Stimulated activated CD4-positive, alpha-beta T cell treated with anti-CD3 and anti-CD28 coated beads, Interleukin-15, amount 100 ng/mL, for 48 hours (primary cell): Measurements from ENCODE around the gene ZNHIT1.
"Not testable (repeated sequence)": the region's sequence is repeated elsewhere in the genome, so short reads cannot be mapped to it uniquely, and the experiment has no call there.

Experiments used
- DNase-seq, 2 donors: peaks; one replicate each; pipeline ENCODE4 v3.0.0-alpha.2; 2020; ENCODE audit warnings: low read depth in 2 of 2

ZNHIT1 gene

DNA sequence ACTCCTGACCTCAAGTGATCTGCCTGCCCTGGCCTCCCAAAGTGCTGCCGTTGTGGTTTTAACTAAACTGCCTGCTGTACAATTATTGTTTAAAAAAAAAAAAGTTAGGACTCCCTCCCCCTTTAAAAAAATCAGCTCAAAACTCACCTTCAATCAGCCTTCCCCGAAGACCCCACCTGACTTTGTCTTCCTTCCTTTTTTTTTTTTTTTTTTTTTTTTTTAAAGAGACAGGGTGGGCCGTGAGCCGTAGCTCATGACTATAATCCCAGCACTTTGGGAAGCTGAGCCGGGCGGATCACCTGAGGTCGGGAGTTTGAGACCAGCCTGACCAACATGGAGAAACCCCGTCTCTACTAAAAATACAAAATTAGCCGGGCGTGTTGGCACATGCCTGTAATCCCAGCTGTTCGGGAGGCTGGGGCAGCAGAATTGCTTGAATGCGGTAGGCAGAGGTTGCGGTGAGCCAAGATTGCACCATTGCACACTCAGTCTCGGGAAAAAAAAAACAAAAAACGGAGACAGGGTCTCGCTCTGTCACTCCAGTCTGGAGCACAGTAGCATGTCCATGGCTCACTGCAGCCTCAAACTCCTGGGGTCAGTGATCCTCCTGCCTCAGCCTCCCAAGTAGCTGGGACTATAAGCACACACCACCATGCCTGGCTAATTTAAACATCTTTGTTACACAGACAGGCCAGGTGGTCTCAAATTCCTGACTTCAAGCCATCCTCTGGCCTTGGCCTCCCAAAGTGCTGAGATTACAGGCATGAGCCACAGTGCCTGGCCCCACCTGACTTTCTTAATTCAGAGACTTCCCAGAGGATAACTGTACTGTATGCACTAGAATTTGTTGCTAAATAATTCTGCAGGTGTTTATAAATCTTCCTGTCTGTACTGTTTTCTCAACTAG lies 23.7 kb downstream of the ZNHIT1 start:
- no peak for DNase-seq

DNA sequence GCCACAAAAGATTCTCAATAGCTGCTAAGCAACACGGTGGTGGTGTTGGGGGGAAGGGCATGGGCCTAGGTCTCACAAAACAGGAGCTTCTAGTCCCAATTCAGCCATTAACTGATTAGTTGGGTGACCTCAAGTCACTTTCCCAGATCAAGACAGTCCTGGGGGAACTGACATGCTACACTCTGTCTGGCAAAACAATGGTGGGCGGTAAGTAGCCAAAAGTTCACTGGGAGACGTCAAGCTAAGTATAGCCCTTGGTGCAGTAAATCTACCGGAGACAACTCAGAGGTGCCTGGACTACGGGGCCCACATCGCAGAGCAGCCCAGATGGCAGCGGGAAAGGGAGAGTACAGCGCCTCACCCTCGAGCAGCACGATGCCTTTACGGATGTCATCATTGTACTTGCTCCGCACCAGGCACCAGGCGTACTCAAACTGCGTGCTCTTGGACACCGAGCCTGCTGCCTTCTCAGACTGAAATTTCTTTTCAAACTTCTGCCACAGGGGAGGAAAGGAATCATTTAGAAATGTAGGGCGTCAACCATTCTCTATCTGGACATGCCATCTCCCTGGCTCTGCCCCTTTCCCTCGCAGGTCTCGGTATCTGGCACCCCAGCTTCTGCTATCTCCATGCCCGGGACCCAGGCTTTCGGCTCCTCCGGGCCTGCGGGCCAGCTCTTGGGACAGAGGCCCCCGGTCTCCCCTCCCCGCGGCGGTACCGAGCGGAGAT lies 25.8 kb downstream of the ZNHIT1 start:
- no peak for DNase-seq

DNA sequence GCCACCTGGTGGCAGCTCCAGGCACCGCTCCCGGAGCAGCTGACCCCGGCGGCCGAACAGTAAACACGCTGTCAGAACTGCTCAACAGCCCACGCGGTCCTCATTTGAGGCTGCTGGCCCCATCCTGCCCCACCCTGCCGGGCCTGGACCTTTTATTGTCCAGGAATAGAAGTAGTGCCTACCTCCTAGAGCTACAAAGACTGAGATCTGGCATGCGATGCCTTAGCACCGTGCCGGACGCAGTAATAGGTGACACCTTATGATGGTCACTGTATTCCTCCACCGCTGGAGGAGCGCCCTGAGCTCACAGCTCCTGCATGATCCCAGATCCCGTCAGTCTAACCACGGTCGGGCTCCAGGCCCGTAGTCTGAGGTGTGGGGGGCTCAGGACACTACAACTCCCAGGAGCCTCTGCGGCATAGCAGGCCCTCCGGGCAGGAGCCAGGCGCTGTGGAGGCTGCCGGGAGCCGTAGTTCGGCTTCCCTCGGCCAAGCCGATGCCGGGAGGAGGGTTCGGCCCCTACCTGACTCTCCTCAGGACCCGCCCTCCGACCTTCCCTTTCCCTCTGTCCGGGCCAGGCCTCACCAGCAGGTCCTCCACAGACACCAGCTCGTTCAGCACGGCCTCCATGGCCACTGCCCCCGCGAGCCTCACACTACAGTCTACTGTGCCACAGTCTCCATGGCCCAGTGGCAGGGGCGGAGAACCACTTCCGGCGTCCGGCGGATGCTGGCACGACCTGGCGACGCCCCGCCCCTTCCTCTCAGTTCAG lies 26.6 kb downstream of the ZNHIT1 start, which contains the start of gene FIS1:
Gene FIS1, minus strand, starts transcription at position 707 of the 772 bp plus-strand sequence. Its CDS starts 77 bp downstream, at position 630.
- DNase-seq = peak; percentile 87 to 91

DNA sequence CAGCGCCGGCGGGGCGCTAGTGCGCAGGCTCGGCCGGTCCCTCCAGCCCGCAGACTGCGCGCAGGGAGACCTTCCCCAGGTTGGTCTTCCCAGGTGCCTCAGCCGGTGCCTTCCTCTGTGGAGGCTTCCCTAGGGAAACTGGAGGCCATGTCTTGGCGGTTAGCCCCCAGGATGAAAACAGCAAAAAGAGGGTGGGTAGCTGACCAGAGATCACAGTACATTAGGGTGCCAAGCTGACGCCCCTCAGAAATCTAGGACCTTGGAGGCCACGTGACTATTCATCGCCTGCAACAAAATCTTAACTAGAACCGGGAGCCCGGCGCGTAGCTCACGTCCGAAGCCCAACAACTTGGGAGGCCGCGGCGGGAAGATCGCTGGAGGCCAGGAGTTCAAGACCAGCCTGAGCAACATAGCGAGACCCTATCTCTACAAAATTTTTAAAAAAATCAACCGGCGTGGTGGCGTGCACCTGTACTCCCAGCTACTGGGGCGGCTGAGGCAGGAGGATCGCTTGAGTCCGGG lies 27.2 kb downstream of the ZNHIT1 start:
- DNase-seq = no peak

DNA sequence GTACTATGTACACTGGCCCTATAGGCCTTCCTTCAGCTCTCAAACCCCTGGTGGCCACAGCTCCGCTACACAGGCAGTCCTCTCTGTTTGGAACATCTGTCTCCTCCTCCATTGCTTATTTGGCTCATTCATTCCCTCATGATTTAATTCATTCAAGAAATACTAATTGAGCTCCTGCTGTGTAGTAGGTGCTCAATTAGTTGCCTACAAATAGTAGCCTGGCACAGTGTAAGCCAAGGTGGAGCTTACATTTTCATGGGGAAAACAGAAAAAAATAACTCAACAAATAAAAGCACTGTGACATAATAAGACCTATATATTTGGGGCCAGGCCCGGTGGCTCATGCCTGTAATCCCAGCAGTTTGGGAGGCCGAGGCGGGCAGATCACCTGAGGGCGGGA lies 30.3 kb downstream of the ZNHIT1 start:
- no peak for DNase-seq

DNA sequence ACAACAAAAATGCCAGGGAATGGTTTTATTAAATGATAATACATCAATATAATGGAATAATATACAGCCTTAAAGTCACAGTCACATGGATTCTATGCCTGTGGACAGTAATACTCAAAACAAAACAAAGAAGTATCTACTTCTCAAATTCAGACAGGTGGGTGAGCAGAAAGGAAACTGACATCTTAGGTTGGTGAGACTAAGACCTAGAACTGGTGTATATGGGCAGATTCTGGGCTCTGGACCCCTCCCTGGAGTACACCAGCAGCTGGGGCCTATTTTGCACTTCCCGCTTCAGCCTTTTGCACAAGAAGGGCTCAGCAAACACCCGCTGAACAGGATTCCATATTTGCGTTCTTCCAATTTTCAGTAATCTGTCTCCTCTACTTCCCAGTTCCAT lies 32.4 kb downstream of the ZNHIT1 start:
- DNase-seq = no peak

DNA sequence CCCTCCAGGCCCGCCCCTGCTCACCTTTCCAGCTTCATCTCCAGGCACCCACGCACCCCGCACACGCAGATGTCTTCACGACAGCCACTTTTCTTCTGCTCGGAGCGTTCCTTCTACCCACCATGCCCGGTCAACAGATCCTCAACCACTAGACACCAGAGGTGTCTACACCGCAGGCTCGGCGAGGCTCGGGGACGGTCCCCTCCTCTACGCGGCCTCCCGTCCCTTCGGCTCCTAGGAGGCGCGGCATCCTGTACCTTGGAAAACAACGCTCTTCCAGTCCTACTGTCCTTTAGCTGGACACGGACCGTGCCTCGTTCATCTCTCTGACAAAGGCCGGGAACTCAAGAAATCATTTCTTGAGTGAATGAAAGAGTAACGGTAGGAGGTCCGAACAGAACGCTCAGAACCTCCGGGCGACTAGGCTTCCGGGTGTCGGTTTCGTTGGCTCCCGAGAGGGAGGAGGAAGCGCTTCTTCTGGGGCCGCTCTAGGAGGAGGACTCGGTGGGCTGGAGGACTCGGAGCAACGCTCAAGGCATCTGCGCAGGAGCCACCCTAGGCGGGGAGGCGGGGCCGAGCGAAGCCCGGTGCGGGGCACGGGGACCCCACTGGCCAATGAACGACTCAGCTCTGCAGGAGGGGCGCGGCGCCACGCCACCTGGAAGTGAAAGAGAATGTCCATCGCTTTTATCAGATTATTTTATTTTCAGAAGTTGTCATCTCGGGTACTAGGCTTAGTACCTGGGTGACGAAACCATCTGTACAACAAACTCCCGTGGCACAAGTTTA lies 34.1 kb downstream of the ZNHIT1 start:
- DNase-seq = peak; percentile 98 to 99

DNA sequence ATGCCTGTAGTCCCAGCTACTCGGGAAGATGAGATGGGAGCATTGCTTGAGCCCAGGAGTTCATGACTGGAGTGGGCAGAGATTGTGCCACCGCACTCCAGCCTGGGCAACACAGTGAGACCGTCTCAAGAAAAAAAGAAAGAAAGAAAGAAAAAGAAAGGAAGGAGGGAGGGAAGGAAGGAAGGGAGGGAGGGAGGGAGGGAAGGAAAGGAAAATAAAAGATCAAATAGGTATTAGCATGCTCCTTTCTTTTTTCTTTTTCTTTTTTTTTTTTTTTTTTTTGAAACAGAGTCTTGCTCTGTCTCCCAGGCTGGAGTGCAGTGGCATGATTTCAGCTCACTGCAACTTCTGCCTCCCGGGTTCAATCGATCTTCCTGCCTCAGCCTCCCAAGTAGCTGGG lies 35.2 kb downstream of the ZNHIT1 start:
- DNase-seq = not testable (repeated sequence)

DNA sequence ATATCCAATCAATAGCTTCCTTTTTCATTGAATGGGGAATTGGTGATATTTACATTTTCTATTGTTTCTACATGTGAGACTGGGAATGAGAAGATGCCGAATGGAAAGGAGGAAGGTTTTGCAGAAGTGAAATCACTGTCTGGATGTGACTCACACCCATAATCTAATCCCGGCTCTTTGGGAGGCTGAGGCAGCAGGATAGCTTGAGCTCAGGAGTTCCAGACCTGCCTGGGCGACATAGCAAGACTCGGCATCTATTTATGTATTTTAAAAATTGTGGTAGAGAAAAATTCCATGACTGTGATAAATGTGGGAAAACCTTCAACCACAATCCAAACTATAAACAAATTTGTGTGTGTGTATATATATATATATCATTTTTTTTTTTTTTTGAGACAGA lies 37.8 kb downstream of the ZNHIT1 start:
- DNase-seq = no peak

DNA sequence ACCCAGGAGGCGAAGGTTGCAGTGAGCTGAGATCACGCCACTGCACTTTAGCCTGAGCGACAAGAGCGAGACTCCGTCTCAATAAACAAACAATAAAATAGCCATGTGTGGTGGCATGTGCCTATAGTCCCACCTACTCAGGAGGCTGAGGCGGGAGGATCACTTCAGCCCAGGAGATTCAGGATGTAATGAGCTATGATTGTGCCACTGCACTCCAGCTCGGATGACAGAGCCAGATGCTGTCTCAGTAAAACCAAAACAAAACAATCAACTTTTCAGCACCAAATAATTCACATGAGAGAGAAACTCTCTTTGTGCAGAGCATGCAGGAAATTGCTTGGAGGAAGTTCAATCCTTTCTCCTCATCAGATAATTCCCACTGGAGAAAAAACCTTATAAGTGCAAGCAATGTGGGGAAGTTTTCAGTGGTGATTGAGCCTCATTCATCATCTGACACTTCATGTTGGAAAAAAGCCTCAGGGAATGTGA lies 40.3 kb downstream of the ZNHIT1 start:
- no peak for DNase-seq

DNA sequence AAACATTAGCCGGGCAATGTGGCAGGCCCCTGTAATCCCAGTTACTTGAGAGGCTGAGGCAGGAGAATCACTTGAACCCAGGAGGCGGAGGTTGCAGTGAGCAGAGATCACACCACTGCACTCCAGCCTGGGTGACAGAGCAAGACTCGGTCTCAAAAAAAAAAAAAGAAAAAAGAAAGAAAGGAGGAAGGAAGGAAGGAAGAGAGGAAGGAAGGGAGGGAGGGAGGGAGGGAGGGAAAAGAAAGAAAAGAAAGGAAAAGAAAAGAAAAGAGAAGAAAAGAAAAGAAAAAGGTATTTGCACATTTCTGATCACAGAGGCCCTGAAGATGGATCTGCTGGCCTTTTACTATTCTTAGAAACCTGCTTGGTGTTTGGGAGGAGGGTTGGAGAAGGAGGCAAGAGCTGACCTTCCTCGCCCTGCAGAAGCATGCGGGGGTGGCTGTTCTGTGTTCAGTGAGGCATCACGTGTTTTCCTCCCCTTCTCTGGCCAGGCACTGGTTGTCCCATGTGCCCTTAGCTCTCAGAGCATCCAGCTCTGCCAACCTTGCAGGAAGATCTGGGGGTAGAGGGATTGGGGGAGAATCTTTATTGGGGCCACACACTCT lies 46.2 kb downstream of the ZNHIT1 start:
- DNase-seq = not testable (repeated sequence)

DNA sequence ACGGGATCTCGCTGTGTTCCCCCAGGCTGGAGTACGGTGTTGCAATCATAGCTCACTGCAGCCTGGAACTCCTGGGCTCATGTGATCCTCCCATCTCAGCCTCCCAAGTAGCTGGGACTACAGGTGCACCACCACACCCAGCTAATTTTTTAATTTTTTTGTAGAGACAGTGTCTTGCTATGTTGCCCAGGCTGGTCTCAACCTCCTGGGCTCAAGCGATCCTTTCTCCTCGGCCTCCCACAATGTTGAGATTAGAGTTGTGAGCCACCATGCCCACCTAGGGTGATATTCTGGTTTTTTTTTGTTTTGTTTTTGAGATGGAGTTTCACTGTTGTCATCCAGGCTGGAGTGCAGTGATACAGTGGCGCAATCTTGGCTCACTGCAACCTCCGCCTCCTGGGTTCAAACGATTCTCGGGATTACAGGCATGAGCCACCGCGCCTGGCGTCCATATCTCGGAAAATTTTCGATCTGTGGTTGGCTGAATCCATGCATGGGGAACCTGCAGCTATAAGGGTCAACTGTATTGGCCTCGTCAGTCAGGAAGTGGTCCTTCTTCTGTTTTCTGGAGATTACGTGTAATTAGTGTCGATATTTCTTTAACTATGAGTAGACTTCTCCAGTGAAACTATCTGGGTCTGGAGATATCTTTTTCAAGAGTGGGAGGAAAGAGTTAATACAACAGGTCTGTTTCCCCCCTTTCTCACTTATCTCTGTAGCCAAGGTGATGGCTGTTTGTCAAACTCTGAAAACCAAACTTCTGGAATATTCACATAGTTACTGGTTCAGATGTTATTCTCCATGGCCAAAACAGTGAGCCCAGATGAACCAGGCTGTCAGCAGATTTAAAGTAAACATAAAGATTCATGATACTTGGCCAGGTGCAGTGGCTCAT lies 47.9 kb downstream of the ZNHIT1 start:
- DNase-seq = no peak

DNA sequence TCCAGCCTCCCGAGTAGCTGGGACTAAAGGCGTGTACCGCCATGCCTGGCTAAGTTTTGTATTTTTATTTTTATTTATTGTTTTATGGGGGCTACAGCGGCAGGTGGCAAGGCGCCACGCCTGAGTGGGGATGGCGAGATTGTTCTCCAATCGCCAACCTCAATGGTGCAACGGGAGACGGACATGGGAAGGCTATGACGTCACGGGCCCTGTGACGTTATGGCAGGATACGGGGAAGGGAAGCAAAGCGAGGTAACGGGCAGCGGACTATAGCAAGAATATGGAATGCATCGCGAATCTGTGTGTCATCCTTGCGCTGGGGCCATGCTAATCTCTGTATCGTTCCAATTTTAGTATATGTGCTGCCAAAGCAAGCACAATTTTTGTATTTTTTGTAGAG lies 51.7 kb downstream of the ZNHIT1 start:
- no peak for DNase-seq

DNA sequence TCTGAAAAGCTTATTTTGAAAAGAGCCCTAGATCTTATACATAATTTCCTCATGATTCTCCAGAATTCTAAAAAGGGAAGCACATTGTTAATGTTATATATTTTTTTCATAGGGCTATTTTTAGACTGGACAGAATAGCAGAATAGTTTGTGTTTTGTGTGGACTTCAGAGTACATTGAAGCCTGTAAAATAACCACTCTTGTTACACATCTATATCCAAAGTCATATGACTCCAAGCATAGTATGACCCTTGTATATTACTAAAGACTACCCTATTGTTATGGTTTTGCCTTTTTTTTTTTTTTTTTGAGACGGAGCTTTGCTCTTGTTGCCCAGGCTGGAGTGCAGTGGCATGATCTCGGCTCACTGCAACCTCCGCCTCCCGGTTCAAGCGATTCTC lies 53.1 kb downstream of the ZNHIT1 start:
- no peak for DNase-seq

DNA sequence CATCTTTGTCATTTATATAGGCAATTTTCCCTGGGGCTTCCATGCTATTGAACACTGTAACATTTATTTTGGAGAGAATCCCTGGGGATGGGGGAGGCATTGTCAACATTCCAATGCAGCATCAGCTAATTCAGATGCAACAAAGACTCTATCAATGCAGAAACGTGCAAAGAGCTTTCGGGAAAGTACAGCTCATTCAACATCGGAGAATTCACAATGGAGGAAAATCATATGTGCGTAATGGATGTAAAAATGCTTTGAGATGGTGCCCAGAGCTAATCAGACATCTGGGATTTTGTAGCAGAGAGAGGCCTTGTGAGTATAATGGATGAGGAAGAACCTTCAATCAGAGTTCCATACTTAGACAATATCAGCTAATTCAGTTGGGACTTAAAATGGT lies 55.2 kb downstream of the ZNHIT1 start:
- no peak for DNase-seq
